Iris pigment epithelial cell (primary cell): ENCODE measurements around the gene HOMER2.

Experiments used
- DNase-seq: peaks from one replicate; pipeline ENCODE4 v3.0.0-alpha.2; 2011; ENCODE audit warnings: low read depth

The HOMER2 gene

DNA sequence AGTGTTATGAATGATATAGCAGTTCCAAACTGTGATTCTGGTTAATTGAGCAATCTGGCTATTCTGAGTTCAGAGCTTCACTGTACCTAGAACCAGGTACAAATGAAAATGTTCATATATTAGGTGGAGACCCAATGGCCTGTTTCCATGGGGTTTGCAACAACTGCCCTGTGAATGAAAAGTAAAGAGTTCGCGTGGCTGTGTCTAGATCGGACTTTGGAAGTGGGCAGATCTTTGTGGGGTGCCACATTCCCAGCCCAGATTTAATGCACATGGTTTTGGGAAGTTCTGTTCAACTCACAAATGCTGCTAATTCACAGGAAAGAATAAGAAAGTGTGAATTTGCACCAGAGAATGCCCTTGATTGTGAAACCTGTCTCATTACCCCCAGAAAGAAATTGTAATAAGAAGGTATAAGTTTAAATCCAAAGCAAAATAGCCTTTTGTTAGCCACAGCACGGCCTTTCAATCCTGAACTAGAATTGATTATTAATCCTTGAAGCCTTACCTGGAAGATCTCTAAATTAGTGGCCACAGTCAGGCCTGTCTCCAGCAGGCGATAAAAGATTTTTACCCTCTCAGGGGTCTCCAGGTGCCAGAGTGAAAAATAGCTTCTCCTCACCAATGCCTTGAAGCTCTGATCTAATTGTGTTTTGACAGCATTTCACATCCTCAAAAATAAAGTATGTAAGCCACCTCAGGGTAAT is 120.5 kb downstream of the HOMER2 start:
- no peak for DNase-seq

DNA sequence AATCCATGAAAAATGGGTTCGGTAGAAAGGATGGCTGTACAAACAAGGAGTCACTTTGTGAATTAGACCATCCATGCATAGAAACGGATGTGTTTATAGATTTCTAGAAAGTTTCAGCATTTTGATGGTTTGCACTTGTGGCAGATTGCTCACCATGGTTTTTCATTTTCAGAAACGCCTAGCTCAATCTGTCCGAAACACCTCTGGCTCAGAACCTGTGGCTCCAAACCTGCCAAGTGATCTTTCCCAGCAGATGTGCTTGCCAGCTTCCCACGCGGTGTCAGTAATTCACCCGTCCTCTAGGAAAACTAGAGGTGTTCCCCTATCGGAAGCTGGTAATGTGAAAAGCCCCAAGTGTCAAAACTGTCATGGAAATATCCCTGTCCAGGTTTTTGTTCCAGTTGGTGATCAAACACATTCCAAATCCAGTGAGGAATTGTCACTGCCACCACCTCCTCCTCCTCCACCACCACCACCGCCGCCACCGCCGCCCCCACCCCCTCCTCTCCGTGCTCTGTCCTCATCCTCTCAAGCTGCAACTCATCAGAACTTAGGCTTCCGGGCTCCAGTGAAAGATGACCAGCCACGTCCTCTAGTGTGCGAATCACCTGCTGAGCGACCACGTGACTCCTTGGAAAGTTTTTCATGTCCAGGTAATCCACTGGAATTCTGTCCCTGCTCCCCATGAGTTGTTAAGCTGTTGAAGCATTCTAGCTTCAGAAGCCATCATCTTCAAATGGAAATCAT is 121.9 kb downstream of the HOMER2 start:
- no peak for DNase-seq

DNA sequence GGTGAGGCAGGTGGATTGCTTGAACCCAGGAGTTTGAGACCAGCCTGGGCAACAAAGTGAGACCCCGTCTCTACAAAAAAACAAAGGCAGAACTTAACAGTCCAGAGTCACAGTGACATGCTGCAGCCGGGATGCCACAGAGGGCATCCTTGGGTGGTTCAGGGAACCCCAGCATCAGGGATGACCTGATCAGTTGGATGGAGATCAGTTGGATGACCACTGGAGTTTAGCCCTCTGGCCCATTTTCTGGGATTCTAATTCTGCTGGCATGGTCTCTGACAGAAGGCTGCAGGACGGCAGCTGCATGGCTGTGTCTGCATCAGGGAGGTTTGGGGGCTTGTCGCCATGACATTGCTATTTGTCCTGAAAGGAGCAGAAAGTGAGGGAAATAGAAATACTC is 123.3 kb downstream of the HOMER2 start:
- DNase-seq = no peak

GRCh38 chr15:82828075-82828474 is 124.4 kb downstream of the HOMER2 start:
- DNase-seq = peak; percentile 76

- no peak for DNase-seq
These were observed 129.5 kb downstream of the HOMER2 start for GRCh38 chr15:82823049-82823448.

DNA sequence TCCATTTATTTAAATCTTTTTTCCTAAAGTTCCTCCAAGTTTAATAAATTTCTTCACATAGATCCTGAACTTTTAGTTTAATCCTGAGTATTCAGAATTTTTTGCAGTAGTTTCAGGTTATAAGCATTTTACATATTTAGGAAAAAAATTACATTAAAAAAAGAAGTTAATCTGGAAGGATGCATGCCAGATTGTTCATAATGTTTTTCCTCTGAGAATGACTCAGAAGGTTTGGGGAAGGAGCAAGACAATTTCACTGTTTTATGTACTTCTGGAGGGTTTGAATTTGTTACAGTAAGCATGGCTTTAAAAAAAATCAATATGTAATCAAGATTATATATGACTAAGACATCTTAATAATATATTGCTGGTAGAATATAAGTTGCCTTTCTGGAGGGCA is 130.7 kb downstream of the HOMER2 start:
- peak; percentile 25 for DNase-seq

GRCh38 chr15:82821396-82821795 is 131.1 kb downstream of the HOMER2 start:
- peak; percentile 40 for DNase-seq

DNA sequence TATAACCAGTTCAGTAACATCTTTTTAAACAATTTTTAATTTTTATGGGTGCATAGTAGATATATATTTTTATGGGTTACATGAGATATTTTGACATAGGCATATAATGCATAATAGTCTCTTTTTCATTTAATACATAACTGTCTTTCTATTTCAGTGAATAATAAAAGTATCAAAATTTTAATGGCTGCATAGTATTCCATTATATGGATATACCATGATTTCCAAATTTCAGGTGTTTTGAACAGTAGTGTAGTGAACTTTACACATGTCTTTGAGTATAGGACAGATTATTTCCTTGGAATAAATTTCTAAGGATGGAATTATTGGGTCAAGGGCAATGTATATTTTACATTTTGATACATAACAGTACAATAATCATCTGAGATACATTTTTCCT is 132.4 kb downstream of the HOMER2 start:
- no peak for DNase-seq

GRCh38 chr15:82812994-82813393 is 139.5 kb downstream of the HOMER2 start:
- DNase-seq = peak; percentile 12

DNA sequence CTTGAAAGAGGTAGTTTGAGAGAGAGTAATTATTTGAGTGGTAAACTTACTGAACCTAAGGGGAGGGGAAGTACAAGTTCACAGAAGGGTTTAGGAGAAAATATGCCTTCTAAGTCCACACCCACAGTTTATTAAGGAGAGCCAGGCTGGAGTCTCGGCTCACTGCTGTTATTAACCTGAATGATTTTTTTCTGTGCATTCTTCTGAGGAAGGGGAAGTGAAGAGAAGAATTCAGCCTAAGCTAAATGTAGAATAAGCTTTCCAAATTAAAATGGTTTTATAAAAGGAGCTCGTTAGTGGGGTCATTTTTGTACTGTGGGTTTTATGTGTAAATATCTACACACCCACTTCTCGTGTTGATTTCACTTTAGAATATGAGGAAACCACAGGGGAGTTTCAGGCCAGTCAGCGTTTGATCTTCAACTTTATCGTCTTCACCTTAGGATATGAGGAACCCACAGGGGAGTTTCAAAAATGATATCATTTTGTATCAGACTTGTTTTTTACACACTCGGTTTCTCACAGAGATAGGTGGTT is 141.6 kb downstream of the HOMER2 start:
- peak; percentile 35 for DNase-seq

DNA sequence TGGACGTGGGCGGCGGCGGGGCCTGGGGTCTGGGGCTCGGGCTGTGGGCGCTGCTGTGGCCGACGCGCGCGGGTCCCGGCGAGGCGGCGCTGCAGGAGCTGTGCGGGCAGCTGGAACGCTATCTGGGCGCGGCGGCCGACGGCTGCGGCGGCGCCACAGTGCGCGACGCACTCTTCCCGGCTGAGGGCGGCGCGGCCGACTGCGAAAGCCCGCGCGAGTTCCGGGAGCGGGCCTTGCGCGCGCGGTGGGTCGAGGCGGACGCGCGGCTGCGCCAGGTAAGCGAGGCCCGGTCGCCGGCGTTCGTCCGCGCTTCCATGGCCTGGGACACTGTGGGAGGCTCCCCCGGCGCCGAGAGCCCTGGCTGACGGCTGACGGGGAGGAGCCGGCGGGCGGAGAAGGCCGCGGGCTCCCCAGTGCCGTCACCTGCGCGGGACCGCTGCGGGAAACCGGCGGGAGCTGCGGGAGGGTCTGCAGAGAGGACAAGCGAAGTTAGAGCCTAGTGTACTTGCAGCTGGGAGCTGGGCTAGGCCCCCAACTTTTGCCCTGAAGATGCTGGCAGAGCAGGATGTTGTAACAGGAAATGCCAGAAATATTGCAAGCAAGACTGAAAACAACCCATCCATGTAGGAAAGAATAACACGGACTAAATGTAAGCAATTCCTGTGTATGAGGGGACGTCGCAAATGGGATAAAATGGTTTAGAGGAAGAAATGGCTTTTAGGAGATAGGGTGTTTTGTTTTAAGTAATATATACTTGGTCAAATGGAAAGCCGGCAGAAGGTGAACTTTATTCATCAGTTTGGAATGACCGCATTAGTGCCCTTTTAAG is 142.2 kb downstream of the HOMER2 start:
- DNase-seq = peak; percentile 81

DNA sequence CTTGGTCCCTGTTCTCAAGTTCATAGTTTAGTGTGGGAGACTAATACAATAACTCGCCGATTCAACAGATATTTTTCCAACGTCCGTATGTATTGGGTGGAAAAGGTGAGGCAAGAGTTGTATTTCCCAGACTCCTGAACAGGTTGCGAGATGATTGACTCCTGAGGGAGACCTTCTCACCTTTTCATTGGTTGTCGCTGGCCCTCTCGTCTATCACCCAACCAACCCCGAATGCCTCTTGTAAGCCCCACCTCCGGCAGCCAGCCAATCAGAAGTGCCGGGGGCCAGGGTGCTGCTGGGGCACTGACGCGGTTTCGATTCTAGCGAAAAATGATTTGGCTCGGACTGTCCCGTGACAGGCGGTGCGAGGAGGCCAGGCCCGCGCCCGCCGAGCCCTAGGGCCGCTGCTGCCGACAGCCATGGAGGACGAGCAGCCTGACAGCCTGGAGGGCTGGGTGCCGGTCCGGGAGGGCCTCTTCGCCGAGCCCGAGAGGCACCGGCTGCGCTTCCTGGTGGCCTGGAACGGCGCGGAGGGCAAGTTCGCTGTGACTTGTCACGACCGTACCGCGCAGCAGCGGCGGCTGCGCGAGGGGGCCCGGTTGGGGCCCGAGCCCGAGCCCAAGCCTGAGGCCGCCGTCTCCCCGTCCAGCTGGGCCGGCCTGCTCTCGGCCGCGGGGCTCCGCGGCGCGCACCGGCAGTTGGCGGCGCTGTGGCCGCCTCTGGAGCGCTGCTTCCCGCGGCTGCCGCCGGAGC is 143.0 kb downstream of the HOMER2 start, which contains the start of gene WHAMM:
TSS of gene WHAMM (plus strand) at position 321 of the 753 bp plus-strand sequence. CDS start at position 420, 99 bp downstream.
- peak; percentile 99 for DNase-seq

GRCh38 chr15:82808634-82809041 is 143.9 kb downstream of the HOMER2 start:
- DNase-seq = no peak

DNA sequence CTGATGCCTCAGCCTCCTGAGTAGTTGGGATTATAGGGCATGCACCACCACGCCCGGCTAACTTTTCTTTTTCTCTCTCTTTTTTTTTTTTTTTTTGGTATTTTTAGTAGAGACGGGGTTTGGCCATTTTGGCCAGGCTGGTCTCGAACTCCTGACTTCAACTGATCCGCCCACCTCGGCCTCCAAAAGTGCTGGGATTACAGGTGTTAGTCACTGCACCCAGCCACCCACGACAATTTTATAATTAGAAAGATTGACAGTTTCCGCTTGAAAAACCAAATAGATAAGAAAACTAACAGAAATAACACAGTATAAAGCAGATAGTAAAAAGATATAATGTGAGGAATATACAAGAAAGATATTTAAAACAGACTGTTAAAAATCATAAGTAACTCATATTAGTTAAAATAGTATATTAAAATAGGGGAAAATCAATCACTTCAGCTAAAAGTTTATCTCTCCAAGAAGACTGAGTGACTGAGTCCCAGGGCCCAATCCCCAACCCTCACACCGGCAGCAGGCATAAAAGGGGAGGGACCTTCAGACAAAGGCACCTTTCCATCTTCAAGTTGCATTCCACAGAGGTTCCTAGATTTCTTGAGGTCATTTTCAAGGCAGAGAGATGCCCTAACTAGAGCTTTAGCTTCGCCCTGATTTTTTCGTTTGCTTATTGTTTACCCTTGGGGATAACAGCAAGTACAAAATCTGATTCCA is 144.4 kb downstream of the HOMER2 start:
- no peak for DNase-seq

GRCh38 chr15:82805994-82806406 is 146.5 kb downstream of the HOMER2 start, which contains the start of gene FSD2:
Gene FSD2, minus strand, starts transcription at chr15:82806069. Its CDS starts 18,679 bp downstream, at chr15:82787390.
- DNase-seq = no peak

DNA sequence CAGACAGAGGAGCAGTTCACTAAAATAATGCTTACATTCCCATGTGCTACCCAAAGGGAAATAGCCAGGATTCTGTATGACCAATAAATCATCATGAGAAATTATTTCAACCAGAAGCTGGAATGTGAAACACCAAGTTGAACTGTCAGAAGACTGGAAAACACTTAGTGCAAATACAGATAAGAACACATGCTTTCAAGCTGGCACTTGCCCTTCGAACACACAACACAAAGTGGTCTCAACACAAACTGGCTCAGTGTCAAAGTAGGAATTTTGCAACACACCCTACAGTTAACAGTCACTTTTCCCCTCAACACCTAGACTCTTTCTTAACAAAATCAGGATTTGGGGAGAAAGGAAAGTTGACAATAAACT is 148.0 kb downstream of the HOMER2 start:
- DNase-seq = no peak

GRCh38 chr15:82803793-82804574 is 148.5 kb downstream of the HOMER2 start:
- DNase-seq = peak; percentile 28

- DNase-seq = no peak
These were observed 150.0 kb downstream of the HOMER2 start for GRCh38 chr15:82802497-82802896.

- no peak for DNase-seq
These were observed 153.2 kb downstream of the HOMER2 start for GRCh38 chr15:82799183-82799841.
